ENCODE data around the gene CREB1.

Gene CREB1

DNA sequence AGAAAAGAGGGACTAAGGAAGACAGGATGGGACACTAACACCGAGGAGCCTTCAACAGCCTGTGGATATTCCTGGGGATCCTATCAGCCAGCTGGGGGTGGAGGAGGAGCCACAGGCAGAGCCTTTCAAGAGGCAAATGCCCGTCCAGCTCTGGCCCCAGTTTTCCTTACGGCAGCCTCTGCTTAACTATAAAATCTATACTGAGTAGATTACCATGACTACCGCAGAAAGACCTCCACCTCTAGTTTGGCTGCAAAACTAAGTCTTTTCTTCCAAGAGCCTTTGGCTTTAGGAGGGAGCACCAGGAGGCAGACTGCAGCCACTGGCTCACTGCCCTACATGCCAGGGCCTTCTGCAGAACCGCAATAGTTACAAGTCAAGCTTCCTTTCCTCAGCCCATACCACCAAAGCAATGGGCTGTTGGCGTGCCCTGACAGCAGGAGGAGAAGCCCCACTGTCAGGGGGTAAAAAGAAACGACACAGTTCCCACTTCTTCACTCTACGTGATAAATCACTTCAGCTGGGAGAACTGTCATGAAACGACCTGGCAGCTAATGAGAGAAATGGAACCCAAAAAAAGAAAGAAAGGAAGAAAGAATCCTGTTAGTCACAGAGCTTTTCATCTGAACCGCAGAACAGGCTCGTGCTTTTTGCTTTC lies 25.1 kb upstream of the CREB1 start:
- no peak for DNase-seq (ENCODE audit: low spot score)

- DNase-seq (ENCODE audit: low spot score) = no peak
Observed at GRCh38 chr2:207505171-207505570, 24.6 kb upstream of the CREB1 start.

GRCh38 chr2:207505728-207506127 lies 24.0 kb upstream of the CREB1 start:
- no peak for DNase-seq (ENCODE audit: low spot score)

DNA sequence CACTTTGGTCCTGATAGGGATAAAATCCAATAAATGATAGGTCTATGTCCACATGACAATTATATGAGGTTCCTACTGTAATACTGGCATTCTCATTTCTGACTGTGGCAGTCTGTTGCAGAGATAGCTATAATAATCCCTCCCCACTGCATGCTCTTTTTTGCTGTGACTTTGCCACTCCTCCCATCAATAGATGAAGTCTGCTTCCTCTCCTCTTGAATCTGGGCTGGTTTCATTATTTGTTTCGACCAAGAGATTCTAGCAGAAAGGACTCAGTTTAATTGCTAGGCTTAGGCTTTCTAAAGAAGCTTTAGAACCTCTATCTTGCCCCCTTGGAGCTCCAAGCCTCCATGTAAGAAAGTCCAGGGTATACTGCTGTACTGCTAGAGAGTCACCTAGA lies 23.3 kb upstream of the CREB1 start:
- DNase-seq (ENCODE audit: low spot score) = no peak

- DNase-seq (ENCODE audit: low spot score) = no peak
Observed at GRCh38 chr2:207510148-207510547, 19.6 kb upstream of the CREB1 start.

DNA sequence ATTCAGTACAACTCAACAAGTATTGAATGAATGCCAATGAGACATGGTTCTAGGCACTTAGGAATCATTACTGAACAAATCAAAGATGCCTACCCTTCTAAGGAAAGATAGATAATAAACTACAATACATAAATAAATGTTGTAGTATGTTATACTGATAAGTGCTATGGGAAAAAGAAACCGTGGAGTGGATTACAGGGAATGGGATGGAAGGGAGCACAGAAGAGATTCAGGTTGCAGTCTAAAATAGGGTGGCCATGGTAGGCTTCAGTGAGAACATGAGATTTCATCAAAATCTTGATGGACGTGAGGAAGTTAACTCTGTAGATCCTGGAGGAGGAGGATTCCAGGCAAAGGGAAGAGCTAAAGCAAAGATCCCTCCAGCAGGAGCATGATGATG lies 17.9 kb upstream of the CREB1 start:
- DNase-seq (ENCODE audit: low spot score) = no peak

DNA sequence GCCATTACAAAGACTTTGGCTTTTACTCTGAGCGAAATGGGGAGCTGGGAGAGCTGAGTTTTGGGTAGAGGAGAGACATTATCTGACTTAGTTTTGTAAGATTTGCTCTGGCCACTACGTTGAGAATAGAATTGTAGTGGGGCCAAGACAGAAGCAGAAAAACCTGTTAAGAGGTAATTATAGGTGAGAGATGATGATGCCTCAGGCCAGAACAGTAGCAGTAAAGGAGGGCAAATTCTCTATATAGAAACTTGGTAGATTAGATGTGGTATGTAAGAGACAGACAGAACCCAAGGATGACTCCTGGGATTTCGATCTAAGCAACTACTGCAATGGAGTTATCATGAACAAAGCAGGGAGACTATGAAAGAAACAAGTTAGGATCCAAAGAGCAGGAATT lies 17.4 kb upstream of the CREB1 start:
- no peak for DNase-seq (ENCODE audit: low spot score)

- no peak for DNase-seq (ENCODE audit: low spot score)
Observed at GRCh38 chr2:207513551-207514257, 16.1 kb upstream of the CREB1 start.

GRCh38 chr2:207514451-207514850 lies 15.3 kb upstream of the CREB1 start:
- no peak for DNase-seq (ENCODE audit: low spot score)

DNA sequence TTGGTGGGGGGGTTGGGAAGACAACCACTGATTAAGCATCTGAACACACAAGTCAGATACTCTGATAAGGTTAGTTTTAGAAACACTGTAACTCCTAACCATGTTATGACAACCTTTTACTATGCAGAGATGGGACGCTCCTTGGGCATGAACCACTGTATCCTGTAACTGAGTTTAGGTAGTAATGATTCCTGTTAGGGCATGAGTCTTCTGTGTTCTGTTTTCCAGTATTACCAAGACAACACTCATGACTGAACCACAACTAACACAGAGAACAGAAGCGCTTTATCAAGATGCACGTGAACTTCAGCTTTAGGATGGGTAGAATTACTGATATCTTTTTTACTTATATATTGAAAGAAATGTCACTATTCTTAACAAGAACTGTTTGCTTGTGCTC lies 14.1 kb upstream of the CREB1 start:
- no peak for DNase-seq (ENCODE audit: low spot score)

DNA sequence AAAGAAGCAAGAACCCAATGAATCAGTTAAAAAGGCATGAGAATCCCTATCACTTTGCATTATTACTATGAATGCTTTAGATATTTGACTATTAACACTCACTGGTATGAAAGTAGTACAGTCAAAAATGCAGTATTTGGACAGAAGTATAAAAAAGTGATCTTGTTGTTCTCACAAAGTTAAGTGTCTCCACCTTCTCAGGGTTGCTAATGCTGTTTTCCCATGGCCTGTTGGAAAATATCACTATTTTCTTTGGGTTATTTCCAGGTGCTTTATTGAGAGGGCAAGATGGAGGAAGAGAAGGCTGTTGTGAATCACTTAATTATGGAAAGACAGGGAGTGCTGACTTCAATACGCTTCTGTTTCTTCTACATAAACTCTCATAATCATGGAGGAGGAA lies 13.6 kb upstream of the CREB1 start:
- DNase-seq (ENCODE audit: low spot score) = no peak

DNA sequence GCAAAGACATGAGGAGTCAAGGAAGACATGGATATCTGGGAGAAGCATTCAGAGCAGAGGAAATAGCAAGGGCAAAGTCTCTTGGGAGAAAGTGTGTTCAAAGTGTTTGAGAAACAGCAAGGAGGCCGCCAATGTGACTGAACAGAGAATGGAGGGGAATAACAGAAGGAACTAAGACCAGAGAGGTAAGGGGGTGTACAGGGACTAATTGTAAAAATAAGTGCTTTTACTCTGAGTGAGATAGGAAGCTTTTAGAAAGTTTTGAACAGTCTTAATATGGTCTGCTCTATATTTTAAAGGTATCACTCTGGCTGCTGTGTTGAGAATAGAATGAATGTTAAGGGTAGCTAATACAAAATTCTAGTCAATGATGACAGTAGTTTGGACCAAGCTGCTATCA lies 6.8 kb upstream of the CREB1 start:
- no peak for DNase-seq (ENCODE audit: low spot score)

DNA sequence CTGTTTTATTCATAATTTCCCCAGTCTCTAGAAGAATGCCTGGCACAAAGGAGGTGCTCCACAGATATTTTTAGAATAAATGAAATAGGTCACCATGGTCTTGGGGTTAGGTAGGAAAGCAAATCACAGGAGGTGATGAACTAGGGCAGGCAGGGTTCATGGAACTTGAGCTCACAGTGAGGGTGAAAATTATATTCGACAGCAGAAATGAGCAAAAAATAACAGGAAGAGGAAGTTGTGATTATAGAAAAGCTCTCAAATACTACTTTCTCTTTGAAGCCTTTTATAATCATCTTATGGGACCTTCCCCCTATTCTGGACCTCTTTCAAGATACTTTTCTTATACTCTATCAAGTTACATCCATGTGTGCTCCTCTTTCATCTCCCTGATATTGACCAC lies 4.5 kb upstream of the CREB1 start:
- DNase-seq (ENCODE audit: low spot score) = no peak

GRCh38 chr2:207528980-207529329 lies 807 bp upstream of the CREB1 start:
- no peak for DNase-seq (ENCODE audit: low spot score)

GRCh38 chr2:207530160-207531031 lies 634 bp downstream of the CREB1 start:
- peak; percentile 75 for DNase-seq (ENCODE audit: low spot score)

GRCh38 chr2:207531032-207531952 lies 1.5 kb downstream of the CREB1 start:
- DNase-seq (ENCODE audit: low spot score) = no peak

DNA sequence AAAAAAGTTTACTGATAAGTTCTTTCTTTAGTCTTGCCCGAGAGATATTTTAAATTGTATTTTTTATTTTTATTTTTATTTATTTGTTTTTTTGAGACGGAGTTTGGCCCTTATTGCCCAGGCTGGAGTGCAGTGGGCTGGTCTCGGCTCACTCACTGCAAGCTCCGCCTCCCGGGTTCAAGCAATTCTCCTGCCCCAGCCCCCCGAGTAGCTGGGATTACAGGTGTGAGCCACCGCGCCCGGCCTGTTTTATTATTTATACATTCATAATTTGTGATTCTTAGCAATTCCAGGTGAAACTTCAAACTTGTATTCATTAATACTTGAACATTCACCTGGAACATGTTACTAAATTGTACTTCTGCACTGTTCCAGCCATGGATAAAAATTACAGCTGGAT lies 2.9 kb downstream of the CREB1 start:
- no peak for DNase-seq (ENCODE audit: low spot score)

- no peak for DNase-seq (ENCODE audit: low spot score)
Observed at GRCh38 chr2:207533461-207534008, 3.8 kb downstream of the CREB1 start.

GRCh38 chr2:207534417-207534816 lies 4.7 kb downstream of the CREB1 start:
- no peak for DNase-seq (ENCODE audit: low spot score)

DNA sequence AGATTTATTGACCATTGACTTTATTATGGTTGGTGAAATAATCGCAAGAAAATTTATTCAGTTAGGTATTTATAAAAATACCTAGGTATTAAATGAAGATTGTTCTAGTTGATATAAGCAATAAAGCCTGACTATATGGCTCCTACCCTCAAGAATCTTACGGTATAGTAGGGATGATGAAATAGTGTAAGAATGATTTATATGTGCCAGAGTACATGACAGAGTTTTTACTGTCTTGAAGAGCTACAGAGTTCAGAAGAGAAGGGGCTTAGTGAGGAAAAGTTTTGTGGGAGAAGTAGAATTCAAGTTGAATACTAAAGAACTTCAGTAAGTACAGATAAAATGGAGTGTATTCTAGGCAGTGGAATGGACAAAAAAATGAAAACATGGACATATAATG lies 9.7 kb downstream of the CREB1 start:
- DNase-seq (ENCODE audit: low spot score) = no peak

DNA sequence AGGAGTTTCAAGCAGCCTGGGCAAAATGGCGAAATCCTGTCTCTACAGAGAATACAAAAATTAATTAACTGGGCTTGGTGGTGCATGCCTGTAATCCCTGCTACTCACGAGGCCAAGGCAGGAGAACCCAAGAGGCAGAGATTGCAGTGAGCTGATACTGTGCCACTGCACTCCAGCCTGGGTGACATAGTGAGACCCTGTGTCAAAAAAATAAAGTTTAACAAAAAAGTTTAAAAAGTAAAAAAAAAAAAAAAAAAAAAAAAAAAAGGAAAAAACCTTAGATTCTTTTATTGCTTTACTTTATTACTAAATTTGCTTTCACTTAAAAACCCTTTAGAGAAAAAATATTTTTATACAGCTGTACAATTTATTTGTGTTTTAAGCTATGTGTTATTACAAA lies 10.7 kb downstream of the CREB1 start:
- no peak for DNase-seq (ENCODE audit: low spot score)

DNA sequence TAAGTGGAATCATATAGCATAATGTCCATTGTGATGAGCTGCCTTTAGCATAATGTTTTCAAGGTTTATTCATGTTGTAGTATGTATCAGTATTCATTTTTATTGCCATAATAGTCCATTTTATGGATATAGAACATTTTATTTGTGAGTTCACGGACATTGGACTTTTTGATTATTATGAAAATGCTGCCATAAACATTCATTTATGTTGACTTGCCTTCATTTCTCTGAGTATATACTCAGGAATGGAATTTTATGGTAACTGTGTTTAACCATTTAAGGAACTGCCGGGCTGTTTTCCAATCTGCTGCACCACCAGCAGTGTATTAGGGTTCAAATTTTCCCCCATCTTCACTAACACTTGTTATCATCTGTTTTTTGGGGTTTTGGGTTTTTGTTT lies 12.2 kb downstream of the CREB1 start:
- DNase-seq (ENCODE audit: low spot score) = no peak

Measured in D341Med (cell line).